Natural killer cell (primary cell): ENCODE results near the gene CD2BP2. TPM values are rescaled to one million over a fixed set of nuclear protein-coding genes. Genes with fewer than 3 reads are reported as not detected.
A peak's percentile ranks its signal among the peaks of the same experiment; 100 is the strongest.

ENCODE experiments used
- ATAC-seq, 3 donors: fragments of 150-1000 bp in 2 of 3; fragments of 200-7000 bp in 1 of 3; cut with Tn5 transposase; 1 replicate in 1 of 3; 2 replicates in 2 of 3; pipeline ENCODE4 v1.10.0; 2021; ENCODE audit warnings: mild to moderate bottlenecking in 2 of 3, moderate library complexity in 2 of 3
- DNase-seq, 2 donors: peaks; one replicate each; pipeline versions ENCODE4 v3.0.0 to v3.0.0-alpha.2; 2013 to 2021; ENCODE audit warnings: mixed read lengths in 1 of 2
- H3K27ac ChIP-seq: one replicate; pipeline ENCODE4 v1.5.1; 2013; ENCODE audit warnings: mild to moderate bottlenecking, low read length
- H3K27me3 ChIP-seq: one replicate; pipeline ENCODE4 v1.6.1; 2013; ENCODE audit warnings: low read length; ENCODE audit not compliant: control insufficient read depth, insufficient read depth
- H3K36me3 ChIP-seq: one replicate; pipeline ENCODE4 v1.6.1; 2013; ENCODE audit warnings: low read length; ENCODE audit not compliant: control insufficient read depth, insufficient read depth
- H3K4me1 ChIP-seq: one replicate; pipeline ENCODE4 v1.6.1; 2013; ENCODE audit warnings: low read length; ENCODE audit not compliant: control insufficient read depth, insufficient read depth
- H3K4me3 ChIP-seq: one replicate; pipeline ENCODE4 v1.5.1; 2013; ENCODE audit warnings: low read length
- H3K9me3 ChIP-seq: one replicate; pipeline ENCODE4 v1.6.1; 2013; ENCODE audit warnings: low read length; ENCODE audit not compliant: control insufficient read depth, insufficient read depth
- H3K27ac Mint-ChIP-seq, 2 donors: one replicate each; pipeline ENCODE4 v1.8.0; 2022; ENCODE audit warnings: mild to moderate bottlenecking in 2 of 2, mixed read lengths in 2 of 2, moderate library complexity in 1 of 2
- H3K27me3 Mint-ChIP-seq, 2 donors: one replicate each; pipeline ENCODE4 v1.8.0; 2022; ENCODE audit warnings: low read depth in 2 of 2, mixed read lengths in 2 of 2
- H3K36me3 Mint-ChIP-seq: one replicate; pipeline ENCODE4 v1.8.0; 2022; ENCODE audit warnings: mixed read lengths
- H3K4me1 Mint-ChIP-seq, 2 donors: one replicate each; pipeline ENCODE4 v1.8.0; 2022; ENCODE audit warnings: mixed read lengths in 2 of 2
- H3K4me3 Mint-ChIP-seq: one replicate; pipeline ENCODE4 v1.8.0; 2022; ENCODE audit warnings: mild to moderate bottlenecking, moderate library complexity, mixed read lengths
- H3K9me3 Mint-ChIP-seq, 2 donors: one replicate each; pipeline ENCODE4 v1.8.0; 2022; ENCODE audit warnings: mixed read lengths in 2 of 2
- WGBS: methylation state at CpG from one replicate; pipeline ENCODE4 v1.1.7; 2013; ENCODE audit warnings: missing lambda C conversion rate; ENCODE audit not compliant: insufficient coverage; 5-methylcytosine and 5-hydroxymethylcytosine counted together
- intact Hi-C: fragments of 100-400 bp; cut with micrococcal nuclease; formaldehyde crosslinking; loops from one replicate; pipeline ENCODE4 v1.14.2; 2022
- total RNA-seq, 4 donors: library from RNA; stranded (reverse); fragments of 120-200 nt in 1 of 4; gene quantifications; one replicate each; pipeline versions ENCODE4 v1.2.3 to v1.2.4, GENCODE V29; 2013 to 2022
- TF ChIP-seq, protein P1 (sequence below): fragments of 200-600 bp; IDR thresholded peaks from one replicate; pipeline ENCODE4 v1.8.0; 2022; ENCODE audit warnings: antibody characterized with exemption

The CD2BP2 gene
- total RNA-seq, 3 donors from 2014 or later (not counting 1 experiment from before 2014, with no cell fraction given): 79.5 to 104 (median 87.7) TPM

DNA sequence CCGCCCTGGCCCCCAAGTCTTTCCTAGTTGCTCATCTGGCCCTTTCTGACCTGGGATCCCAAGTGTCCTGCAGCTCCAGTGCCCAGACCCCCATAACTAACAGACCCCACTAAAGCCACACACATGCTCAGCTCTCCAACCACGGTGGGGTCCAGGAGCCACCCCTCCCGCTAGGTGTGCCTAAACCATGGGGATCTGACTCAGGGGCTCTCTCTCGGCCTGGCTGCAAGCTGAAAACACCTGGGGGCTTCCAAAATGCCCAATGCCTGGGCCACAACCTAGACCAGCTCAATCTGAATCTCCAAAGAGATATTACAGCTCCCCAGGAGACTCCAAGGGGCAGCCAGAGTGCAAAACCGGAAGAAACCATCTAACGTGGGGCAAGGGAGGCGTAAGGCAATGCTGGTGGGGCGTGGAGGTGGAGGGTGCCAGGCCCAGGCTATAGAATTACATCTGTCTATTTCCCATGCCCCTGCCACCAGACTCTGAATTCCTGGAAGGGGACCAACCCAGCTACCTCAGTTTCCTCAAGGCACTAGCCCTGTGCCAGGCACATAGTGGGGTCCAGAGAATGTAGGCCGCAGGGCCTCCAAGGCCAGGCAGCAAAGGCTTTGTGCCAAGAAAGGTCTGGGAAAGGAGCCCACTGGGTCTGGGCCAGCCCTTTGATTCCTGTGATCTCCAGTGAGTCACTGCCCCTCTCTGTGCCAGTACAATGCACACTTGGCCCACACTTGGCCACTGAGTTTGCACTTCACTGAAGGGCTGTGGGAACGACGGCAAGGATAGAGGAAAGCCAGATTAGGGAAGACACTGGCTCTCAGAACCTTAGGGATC, 3.3 kb downstream of the CD2BP2 start:
- no peaks in the 10 kb centered on the region for H3K9me3 ChIP-seq
- no peaks in the 10 kb centered on the region for H3K27me3 ChIP-seq
- peaks cover 69 to 76% of the 10 kb centered on the region in 2 donors for H3K4me1 Mint-ChIP-seq
- H3K4me1 ChIP-seq: peaks cover 76% of the 10 kb centered on the region
- WGBS: 96% methylated on average over 11 of the region's 11 CpGs
- H3K27me3 Mint-ChIP-seq: no peaks in the 10 kb centered on the region
- no peak overlapping the region for H3K4me3 ChIP-seq
- H3K9me3 Mint-ChIP-seq: no peaks in the 10 kb centered on the region
- H3K27ac Mint-ChIP-seq: peak overlapping the region; percentile 88 to 94
- no peaks in the 10 kb centered on the region for H3K36me3 Mint-ChIP-seq
- DNase-seq (peak in 1 of 2 donors; percentile 2), ATAC-seq (no peak)
- intact Hi-C loops: loop anchor here (2.0 kb wide), 2 partner anchors 45 to 65 kb away; no protein-coding TSS in a partner anchor
- H3K27ac ChIP-seq: peak overlapping the region; percentile 82
- TF ChIP-seq, protein P1, sequence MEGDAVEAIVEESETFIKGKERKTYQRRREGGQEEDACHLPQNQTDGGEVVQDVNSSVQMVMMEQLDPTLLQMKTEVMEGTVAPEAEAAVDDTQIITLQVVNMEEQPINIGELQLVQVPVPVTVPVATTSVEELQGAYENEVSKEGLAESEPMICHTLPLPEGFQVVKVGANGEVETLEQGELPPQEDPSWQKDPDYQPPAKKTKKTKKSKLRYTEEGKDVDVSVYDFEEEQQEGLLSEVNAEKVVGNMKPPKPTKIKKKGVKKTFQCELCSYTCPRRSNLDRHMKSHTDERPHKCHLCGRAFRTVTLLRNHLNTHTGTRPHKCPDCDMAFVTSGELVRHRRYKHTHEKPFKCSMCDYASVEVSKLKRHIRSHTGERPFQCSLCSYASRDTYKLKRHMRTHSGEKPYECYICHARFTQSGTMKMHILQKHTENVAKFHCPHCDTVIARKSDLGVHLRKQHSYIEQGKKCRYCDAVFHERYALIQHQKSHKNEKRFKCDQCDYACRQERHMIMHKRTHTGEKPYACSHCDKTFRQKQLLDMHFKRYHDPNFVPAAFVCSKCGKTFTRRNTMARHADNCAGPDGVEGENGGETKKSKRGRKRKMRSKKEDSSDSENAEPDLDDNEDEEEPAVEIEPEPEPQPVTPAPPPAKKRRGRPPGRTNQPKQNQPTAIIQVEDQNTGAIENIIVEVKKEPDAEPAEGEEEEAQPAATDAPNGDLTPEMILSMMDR: no peak
- peak overlapping the region; percentile 70 for H3K4me3 Mint-ChIP-seq
- peaks cover 28% of the 10 kb centered on the region for H3K36me3 ChIP-seq

DNA sequence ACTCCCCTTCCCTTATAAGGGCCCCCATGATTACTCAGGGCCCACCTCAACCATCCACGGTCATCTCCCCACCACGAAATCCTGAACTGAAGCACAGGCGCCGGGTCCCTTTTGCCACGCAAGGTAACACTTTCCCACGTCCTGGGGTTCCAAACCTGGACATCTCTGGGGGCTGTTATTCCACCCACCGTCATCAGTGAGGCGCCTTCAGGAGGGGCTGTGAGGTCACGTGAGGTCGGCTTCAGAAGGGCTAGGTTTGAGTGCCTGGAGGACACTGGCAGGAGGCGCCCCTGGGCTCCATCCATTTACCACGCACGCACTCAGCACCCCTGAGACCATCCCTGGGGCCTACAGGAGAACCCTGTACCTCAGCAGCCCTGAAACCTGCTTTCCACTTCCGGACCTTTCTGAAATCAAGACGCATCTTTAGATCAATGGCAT, 4.1 kb downstream of the CD2BP2 start:
- DNase-seq: peak in 1 of 2 donors; percentile 5
- intact Hi-C loops: loop anchor here (2.0 kb wide), 2 partner anchors 46 to 66 kb away; no protein-coding TSS in a partner anchor
- H3K27ac ChIP-seq: peak overlapping the region; percentile 82
- TF ChIP-seq, protein P1: no peak
- H3K9me3 ChIP-seq: no peaks in the 10 kb centered on the region
- peaks cover 68% of the 10 kb centered on the region for H3K4me1 ChIP-seq
- Mint-ChIP-seq H3K4me1 (peaks cover 65 to 70% of the 10 kb centered on the region in 2 donors), H3K27ac (peak overlapping the region; percentile 88 to 94), H3K27me3 (no peaks in the 10 kb centered on the region), H3K9me3 (no peaks in the 10 kb centered on the region), H3K4me3 (peak overlapping the region; percentile 70), H3K36me3 (no peaks in the 10 kb centered on the region)
- WGBS: 67% methylated on average over 15 of the region's 15 CpGs
- H3K36me3 ChIP-seq: peaks cover 28% of the 10 kb centered on the region
- no peak overlapping the region for H3K4me3 ChIP-seq
- no peak for ATAC-seq
- no peaks in the 10 kb centered on the region for H3K27me3 ChIP-seq

GRCh38 chr16:30350134-30350871, 4.8 kb downstream of the CD2BP2 start:
- H3K27ac ChIP-seq: peak overlapping the region; percentile 82
- intact Hi-C loops: loop anchor here (1.0 to 2.0 kb wide), 4 partner anchors 15 to 66 kb away; partner anchors contain the start of gene TBC1D10B
- Mint-ChIP-seq H3K4me1 (peaks cover 58 to 63% of the 10 kb centered on the region in 2 donors), H3K27ac (peak overlapping the region; percentile 88 to 94), H3K36me3 (no peaks in the 10 kb centered on the region), H3K4me3 (peak overlapping the region; percentile 70), H3K27me3 (no peaks in the 10 kb centered on the region), H3K9me3 (no peaks in the 10 kb centered on the region)
- peak; percentile 68 to 76 (median 74) for ATAC-seq
- no peak overlapping the region for H3K4me3 ChIP-seq
- H3K4me1 ChIP-seq: peaks cover 61% of the 10 kb centered on the region
- peaks cover 28% of the 10 kb centered on the region for H3K36me3 ChIP-seq
- WGBS: 44% methylated on average over 3 of the region's 3 CpGs
- H3K27me3 ChIP-seq: no peaks in the 10 kb centered on the region
- no peaks in the 10 kb centered on the region for H3K9me3 ChIP-seq
- TF ChIP-seq, protein P1: no peak
- peak; percentile 52 to 63 for DNase-seq
